ENCODE data around the gene MAN2B2. TPM values are rescaled to one million over a fixed set of nuclear protein-coding genes. Genes with fewer than 3 reads are reported as not detected.
"Not testable (repeated sequence)": the region's sequence is repeated elsewhere in the genome, so short reads cannot be mapped to it uniquely, and the experiment has no call there.

The MAN2B2 gene
- total and polyA plus RNA-seq, 8 donors = 12.7 to 22.9 (median 17.1) TPM

DNA sequence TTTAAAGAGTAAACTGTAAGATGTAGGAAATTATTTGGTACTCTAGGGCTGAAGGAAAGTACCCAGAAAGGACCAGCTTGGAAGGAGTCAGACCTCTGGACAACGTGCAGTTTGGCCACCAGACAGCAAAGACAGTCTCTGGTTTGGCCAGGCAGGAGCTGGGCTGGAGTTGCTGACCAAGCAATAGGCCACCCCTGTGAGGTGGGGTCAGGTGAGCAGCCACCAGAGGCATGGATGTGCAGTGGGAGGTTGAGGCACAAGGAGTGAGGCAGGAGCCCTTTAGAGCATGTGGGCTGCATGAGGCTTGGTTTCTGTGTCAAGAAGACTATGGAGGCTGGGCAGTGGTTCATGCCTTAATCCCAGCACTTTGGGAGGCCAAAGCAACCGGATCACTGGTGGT is 47.8 kb downstream of the MAN2B2 start:
- intact Hi-C loops (cut with DNase I) = no loop called here
- Histone ChIP-seq H3K36me3 (peaks cover 0 to 13% (median 6%) of the 10 kb centered on the region in 3 donors), H3K4me1 (no peaks in the 10 kb centered on the region), H3K27ac (no peak overlapping the region), H3K27me3 (no peaks in the 10 kb centered on the region), H3K9me3 (no peaks in the 10 kb centered on the region), H3K4me3 (no peak overlapping the region)
- FAIRE-seq (no peak), DNase-seq (peak in 1 of 6 donors; percentile 30), ATAC-seq (no peak)
- 87 to 95% methylated on average over 2 of the region's 2 CpGs for WGBS, 2 donors
- TF ChIP-seq CTCF (IDR thresholded peaks at IDR 0.05) = no peak

DNA sequence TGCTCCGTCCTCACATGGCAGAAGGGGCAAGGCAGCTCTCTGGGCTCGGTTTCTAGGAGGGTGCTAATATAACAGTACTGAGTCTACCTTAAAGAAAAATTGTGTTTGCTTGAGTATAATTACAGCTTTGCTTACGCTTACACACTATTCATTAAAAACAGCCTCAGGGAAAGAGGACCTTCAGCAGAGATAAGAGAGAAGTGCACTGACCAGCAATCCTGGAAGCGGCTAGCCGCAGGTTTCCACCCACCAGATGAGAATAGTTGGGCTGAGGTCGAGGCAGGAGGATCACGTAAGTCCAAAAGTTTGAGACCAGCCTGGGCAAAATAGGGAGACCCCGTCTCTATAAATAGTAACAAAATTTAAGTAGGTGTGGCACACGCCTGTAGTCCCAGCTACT is 50.3 kb downstream of the MAN2B2 start:
- H3K27me3 ChIP-seq = no peaks in the 10 kb centered on the region
- no peaks in the 10 kb centered on the region for H3K9me3 ChIP-seq
- intact Hi-C loops (cut with DNase I) = no loop called here
- 89% methylated on average over 9 of the region's 9 CpGs for WGBS, 2 donors
- no peak for TF ChIP-seq CTCF (IDR thresholded peaks at IDR 0.05)
- H3K27ac ChIP-seq = no peak overlapping the region
- no peaks in the 10 kb centered on the region for H3K4me1 ChIP-seq
- H3K4me3 ChIP-seq = no peak overlapping the region
- ATAC-seq (no peak), DNase-seq (peak in 1 of 6 donors; percentile 2), FAIRE-seq (no peak)
- no peaks in the 10 kb centered on the region for H3K36me3 ChIP-seq

DNA sequence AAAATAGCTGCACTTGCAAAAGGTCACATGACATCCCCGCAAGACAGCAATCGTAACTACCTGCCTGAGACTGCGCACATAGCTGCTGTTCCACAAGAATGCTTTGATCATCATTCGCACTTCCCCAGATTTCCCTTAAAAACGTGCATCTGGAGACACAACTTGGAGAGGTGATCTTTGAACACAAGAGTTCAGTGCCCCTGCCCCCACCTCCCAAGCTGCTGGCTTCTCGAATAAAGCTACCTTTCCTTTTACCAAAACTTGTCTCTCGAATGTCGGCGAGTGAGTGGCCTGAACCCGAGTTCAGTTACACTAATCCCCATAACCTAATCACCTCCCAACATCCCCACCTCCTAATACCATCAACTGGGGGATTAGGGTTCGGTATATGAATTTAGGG is 51.1 kb downstream of the MAN2B2 start:
- Histone ChIP-seq H3K36me3 (no peaks in the 10 kb centered on the region), H3K9me3 (no peaks in the 10 kb centered on the region), H3K27ac (no peak overlapping the region), H3K4me3 (no peak overlapping the region), H3K27me3 (no peaks in the 10 kb centered on the region), H3K4me1 (no peaks in the 10 kb centered on the region)
- no peak for FAIRE-seq
- no peak for TF ChIP-seq CTCF (IDR thresholded peaks at IDR 0.05)
- no peak for DNase-seq
- intact Hi-C loops (cut with DNase I) = no loop called here
- 86 to 91% methylated on average over 11 of the region's 11 CpGs for WGBS, 2 donors
- no peak for ATAC-seq

DNA sequence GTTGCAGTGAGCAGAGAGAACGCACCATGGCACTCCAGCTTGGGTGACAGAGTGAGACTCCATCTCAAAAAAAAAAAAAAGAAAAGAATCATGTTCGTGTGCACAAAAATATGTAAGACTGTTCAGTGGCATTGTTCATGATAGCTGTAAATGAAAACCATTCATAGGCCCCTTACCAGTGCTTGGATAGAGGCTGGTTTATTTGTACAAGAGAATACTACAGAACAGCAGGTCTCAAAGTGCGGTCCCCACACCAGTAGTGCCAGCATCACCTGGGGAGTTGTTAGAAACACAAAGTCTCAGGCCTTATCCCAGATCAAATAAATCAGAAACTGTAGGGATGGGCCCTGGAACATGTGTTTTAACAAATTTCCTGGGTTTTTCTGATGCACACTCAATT is 52.8 kb downstream of the MAN2B2 start:
- DNase-seq = no peak
- Histone ChIP-seq H3K36me3 (no peaks in the 10 kb centered on the region), H3K9me3 (no peaks in the 10 kb centered on the region), H3K4me3 (no peak overlapping the region), H3K4me1 (no peaks in the 10 kb centered on the region), H3K27ac (no peak overlapping the region), H3K27me3 (no peaks in the 10 kb centered on the region)
- WGBS, 2 donors = 68 to 74% methylated on average over 3 of the region's 3 CpGs
- TF ChIP-seq CTCF (IDR thresholded peaks at IDR 0.05) = no peak
- no peak for FAIRE-seq
- intact Hi-C loops (cut with DNase I) = no loop called here
- no peak for ATAC-seq

DNA sequence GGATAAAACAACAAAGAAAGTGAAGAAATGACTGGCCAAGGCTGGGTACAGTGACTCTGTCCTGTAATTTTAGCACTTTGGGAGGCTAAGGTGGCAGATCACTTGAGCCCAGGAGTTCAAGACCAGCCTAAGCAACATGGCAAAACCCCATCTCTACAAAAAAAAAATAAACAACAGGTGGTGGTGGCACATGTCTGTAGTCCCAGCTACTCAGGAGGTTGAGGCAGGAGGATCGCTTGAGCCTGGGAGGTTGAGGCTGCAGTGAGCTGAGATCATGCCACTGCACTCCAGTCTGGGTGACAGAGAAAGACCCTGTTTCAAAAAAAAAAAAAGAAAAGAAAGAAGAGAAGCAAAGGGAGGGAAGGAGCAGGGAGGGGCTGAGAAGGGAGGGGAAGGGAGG is 53.5 kb downstream of the MAN2B2 start:
- 97 to 100% methylated on average over 1 of the region's 1 CpG for whole genome bisulfite sequencing, 2 donors
- FAIRE-seq, H3K4me3 ChIP-seq: not testable (repeated sequence)

DNA sequence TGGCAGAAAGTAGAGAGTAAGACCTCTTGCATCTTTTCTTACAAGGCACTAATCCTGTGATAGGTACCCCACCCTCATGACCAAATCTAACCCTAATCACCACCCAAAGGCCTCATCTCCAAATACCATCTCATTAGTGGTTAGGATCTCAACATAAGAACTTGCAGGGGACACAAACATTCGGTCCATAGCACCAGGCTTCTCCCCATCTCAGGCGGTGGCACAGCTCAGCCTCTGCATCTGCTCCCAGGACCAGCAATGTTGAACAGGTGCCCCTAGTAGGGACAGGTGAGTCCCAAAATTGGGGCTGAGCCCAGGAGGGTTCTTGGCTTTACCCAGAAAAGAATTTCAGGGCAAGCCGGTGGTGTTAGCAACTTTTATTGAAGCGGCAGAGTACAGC is 57.1 kb downstream of the MAN2B2 start:
- Histone ChIP-seq H3K27ac (no peak overlapping the region), H3K27me3 (no peaks in the 10 kb centered on the region), H3K4me1 (no peaks in the 10 kb centered on the region), H3K4me3 (no peak overlapping the region), H3K9me3 (no peaks in the 10 kb centered on the region), H3K36me3 (no peaks in the 10 kb centered on the region)
- TF ChIP-seq CTCF (IDR thresholded peaks at IDR 0.05) = no peak
- DNase-seq = no peak
- FAIRE-seq = no peak
- intact Hi-C loops (cut with DNase I) = no loop called here
- no peak for ATAC-seq
- WGBS, 2 donors = 87 to 92% methylated on average over 4 of the region's 4 CpGs

More for the DNA sequence above, 53.5 kb downstream of the MAN2B2 start:
- H3K4me1 ChIP-seq; H3K9me3 ChIP-seq; H3K27me3 ChIP-seq; DNase-seq; H3K27ac ChIP-seq; H3K36me3 ChIP-seq; intact Hi-C loops (cut with DNase I); ATAC-seq: not testable (repeated sequence)
